8988T (cell line): Measurements from ENCODE around the gene ADAMTS10.
"Not testable (repeated sequence)": the region's sequence is repeated elsewhere in the genome, so short reads cannot be mapped to it uniquely, and the experiment has no call there.

Experiments used
- DNase-seq: peaks from one replicate; pipeline ENCODE4 v3.0.0; 2011

The ADAMTS10 gene

DNA sequence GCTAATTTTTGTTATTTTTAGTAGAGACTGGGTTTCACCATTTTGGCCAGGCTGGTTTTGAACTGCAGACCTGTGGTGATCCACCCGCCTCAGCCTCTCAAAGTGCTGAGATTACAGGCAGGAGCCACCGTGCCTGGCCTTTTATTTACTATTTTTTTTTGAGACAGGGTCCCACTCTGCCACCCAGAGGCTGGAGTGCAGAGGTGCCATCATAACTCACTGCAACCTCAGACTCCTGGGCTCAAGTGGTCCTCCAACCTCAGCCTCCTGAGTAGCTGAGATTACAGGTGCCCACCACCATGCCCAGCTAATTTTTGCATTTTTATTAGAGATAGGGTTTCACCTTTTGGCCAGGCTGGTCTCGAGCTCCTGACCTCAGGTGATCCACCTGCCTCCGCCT, 12.4 kb upstream of the ADAMTS10 start:
- not testable (repeated sequence) for DNase-seq

DNA sequence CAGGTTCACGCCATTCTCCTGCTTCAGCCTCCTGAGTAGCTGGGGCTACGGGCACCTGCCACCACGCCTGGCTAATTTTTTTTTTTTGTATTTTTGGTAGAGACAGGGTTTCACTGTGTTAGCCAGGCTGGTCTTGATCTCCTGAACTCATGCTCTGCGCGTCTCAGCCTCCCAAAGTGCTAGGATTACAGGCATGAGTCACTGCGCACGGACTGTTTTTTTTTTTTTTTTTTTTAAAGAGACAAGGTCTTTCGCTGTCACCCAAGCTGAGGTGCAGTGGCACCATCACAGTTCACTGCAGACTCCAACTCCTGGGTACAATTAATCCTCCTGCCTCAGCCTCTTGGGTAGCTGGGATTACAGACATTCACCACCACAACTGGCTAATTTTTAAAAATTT, 8.2 kb upstream of the ADAMTS10 start:
- DNase-seq: no peak

DNA sequence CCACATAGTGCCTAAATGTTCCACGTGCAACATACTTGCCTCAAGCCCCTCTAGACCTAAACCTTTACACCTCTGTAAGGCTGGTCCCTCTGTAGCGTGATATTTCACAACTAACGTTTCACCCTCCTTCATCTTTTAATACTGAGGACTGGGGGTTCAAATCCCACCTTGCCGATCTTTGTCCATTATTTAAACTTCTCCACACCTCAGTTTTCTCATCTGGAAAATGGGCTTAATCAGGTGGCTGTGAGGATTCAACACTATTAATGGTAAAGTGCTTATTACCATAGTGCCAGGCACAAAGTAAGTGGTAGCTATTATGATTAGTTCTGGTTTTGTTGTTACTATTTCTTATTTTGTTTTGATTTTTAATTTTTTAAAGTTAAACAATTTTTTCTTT, 7.5 kb upstream of the ADAMTS10 start:
- no peak for DNase-seq

DNA sequence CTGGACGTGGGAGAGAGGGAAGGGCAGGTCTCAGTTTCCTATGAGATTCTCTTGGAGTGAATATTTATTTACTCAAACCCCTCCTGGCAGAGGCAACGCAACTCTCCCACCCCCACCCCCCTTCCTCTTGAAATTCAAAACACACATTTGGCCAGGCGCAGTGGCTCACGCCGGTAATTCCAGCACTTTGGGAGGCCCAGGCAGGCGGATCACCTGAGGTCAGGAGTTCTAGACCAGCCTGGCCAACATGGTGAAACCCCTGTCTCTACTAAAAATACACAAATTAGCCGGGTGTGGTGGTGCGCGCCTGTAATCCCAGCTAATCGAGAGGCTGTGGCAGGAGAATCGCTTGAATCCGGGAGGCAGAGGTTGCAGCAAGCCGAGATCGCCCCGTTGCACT, 6.8 kb upstream of the ADAMTS10 start:
- DNase-seq: not testable (repeated sequence)

DNA sequence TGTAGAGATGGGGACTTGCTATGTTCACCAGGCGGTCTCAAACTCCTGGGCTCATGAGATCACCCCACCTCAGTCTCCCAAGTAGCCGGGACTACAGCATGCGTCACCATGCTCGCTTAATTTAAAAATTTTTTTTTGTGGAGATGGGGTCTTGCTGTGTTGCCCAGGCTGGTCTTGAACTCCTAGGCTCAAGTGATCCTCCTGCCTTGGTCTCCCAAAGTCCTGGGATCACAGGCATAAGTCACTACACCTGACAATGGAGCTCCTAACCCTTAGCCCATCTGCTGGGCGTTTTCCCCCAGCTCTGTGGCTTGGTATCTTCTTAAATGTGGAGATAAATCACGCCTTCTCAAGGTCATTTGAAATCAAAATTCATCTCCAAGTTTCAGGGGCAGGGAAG, 6.3 kb upstream of the ADAMTS10 start:
- no peak for DNase-seq

DNA sequence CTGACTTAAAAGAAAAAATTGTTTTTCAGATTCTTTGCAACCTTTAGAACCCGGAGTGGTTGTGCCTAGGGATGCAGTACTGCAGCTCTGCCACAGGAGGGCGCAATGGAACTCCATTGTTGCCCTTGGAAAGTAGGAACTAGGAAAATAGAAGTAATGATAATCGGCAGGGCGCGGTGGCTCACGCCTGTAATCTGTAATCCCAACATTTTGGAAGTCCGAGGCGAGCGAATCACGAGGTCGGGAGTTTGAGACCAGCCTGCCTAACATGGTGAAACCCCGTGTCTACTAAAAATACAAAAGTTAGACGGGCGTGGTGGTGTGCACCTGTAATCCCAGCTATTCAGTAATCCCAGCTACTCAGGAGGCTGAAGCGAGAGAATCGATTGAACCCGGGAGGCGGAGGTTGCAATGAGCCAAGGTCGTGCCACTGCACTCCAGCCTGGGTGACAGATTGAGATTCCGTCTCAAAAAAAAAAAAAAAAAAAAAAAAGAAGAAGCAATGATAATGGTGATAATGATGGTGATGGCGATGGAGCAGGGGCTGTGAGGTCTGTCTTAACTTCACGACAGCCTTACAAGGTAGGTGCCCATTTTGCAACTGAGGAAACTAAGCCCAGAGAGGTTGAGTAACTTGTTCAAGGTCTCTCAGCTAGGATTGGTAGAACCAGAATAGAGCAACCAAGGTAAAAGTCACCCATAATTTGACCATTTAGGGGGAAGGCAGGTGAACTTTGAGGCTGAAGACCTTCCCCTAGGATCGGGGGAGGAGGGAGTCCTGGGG, 5.5 kb upstream of the ADAMTS10 start:
- no peak for DNase-seq

DNA sequence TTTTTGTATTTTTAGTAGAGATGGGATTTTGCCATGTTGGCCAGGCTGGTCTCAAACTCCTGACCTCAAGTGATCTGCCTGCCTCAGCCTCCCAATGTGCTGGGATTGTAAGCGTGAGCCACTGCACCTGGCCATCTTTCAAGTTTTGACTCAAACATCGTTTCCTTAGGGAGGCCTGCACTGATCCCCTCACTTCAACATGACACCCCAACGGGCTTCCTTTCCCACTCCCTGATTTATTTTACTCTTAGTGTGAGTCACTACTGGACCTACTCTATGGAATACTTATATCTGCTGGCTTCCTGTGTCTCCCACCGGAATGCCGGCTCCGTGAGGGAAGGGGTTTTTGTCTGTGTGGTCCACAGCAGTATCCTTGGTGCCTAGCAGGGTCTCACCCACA, 4.5 kb upstream of the ADAMTS10 start:
- no peak for DNase-seq

DNA sequence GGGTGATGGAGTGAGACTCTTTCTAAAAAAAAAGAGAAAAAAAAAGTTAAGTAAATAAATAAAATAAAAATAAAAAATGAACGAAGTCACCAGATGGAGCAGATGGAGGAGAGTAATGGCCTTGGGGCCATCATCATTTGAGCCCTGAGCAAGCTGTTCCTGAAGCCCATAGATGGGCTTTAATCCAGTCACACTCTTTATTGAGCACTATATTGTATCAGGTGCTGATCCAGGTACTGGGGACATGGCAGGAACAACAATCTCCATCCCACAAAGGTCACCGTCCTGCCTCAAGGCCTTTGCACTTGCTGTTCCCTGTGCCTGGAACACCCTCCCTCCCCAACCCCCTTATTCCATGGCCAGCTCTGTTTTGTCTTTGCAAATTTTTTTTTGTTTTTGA, 3.9 kb upstream of the ADAMTS10 start:
- no peak for DNase-seq

DNA sequence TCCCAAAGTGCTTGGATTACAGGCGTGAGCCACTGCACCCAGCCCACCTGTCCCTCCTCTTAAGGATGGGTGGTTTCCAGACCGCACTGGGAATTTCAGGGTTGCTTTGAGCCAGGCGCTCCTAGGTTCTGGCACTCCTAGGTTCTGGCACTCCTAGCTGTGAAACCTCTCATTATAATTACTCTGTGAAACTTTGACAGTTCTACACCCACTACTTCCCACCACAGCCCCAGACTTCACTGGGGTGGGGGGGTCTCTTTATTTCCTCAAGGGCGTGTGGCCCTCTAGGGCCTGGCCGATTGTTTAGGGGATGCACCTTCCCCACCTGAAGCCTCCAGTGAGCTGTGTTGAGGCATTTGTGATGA, 2.3 kb upstream of the ADAMTS10 start:
- DNase-seq: no peak

DNA sequence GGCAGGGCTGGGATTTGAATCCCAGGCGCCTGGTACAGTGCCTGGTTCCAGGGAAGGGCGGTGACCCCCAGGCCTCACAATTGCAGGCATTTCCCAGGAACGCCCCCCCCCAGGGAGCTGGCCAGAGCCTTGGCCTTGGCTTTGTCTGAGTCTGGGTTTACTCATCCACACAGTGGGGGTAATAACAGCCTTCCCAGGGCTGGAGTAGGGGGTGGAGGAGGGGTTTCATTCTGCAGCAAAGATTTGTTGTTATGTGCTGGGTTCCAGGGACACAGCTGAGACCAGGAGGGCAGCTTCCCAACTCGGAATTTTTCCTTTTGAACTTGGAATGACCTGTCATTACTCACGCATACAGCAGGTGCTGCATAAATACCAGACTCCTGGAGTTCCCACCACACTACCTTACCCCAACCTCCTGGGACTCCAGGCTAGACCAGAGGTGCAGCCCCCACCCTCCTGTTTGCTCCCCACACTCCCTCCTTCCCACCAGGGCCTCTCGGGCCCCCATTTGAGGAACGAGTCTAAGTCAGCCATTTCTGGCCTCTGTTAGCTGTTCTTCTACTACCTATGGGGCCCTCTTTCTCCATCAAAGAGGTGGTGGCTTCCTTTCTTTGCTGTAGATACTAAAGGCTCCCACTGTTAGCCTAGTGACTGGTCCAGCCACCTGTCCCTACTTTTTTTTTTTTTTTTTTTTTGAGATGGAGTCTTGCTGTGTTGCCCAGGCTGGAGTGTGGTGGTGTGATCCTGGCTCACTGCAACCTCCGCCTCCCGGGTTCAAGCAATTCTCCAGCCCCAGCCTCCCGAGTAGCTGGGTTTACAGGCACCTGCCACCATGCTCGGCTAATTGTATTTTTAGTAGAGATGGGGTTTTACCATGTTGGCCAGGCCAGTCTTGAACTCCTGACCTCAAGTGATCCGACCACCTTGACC, 1.6 kb upstream of the ADAMTS10 start:
- no peak for DNase-seq

DNA sequence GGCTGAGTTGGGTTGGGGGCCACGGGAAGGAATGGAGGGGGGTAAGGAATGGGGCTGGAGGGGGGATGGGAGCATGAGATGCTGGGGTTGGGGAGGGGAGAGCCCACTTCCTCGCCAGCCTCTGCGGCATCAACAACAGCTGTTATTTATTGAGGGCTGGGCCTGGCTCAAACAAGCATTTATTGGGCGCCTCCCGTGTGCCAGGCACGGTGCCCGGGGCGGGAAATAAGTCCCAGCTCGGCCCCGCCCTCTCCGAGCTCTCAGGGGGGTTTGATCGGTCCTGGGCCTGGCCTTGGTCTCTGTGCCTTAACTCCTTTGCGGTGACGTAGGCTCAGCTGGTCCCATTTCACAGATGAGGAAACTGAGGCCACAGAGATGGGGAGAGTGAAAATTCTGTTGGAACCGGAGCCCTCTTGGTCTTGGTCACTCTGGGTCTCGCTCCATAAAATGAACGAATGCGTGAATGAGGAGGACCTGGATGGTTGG, 919 bp upstream of the ADAMTS10 start:
- no peak for DNase-seq

DNA sequence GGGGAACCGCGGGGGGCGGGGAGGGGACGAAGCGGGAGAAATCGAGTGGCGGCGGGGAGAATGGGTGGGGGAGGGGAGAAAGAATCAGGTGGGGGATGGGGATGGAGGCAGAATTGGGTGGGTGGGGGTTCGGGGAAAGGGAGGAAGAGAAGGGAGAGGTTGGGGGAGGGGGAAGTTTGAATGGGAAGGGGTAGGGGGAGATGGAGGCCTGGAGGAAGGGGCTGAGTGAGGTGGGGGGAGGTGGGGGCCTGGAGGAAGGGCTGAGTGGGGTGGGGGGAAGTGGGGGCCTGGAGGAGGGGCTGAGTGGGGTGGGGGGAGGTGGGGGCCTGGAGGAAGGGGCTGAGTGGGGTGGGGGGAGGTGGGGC, 403 bp upstream of the ADAMTS10 start:
- DNase-seq: no peak

DNA sequence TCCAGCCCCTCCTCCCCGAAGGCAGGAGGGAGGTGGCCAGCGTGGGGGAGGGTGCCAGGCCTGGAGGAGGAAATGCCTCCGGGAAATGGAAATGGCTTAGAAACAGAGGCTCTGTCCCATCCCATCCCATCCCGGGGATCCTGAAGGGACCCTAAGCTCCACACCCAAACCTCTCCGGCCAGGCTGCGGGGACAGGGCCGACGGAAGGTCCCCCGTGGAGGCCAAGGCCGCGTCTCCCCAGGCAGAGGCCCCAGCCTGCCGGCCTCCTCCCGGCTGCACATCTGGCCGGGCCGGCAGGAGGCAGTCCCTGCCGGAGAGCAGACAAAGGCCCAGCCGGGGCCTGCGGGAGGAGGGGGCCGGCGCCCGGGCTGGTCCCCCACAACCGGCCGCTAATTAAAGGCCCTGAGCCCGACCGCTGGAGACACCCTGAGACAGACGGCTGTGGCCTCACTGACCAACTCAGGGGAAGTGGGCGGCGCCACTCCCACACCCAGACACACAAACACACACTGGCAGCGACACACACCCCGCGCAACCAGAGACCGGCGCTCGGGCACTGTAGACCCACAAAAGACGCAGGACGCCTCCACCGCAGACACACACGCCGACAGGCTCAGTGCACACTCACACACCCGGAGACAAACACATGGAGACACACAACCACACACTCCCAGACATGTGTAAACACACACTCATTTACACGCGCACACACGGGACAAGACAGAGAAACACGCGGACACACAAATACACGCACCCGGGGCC, 1.1 kb downstream of the ADAMTS10 start:
- DNase-seq: peak; percentile 69

DNA sequence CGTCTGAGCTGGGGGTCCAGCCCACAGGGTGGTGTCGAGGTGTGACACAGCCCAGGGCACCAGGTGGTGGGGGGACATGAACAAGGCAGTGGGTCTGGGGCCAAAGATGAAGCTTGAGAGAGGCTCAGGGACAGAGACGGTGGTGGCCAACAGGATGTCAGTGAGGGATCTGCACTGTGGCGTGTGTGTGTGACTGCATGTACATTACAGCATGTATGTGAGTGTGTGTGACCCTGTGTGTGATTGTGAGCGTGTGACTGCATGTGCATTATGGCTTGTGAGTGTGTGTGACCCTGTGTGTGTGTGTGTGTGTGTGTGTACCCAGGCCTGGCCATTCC, 1.6 kb downstream of the ADAMTS10 start:
- DNase-seq: no peak

DNA sequence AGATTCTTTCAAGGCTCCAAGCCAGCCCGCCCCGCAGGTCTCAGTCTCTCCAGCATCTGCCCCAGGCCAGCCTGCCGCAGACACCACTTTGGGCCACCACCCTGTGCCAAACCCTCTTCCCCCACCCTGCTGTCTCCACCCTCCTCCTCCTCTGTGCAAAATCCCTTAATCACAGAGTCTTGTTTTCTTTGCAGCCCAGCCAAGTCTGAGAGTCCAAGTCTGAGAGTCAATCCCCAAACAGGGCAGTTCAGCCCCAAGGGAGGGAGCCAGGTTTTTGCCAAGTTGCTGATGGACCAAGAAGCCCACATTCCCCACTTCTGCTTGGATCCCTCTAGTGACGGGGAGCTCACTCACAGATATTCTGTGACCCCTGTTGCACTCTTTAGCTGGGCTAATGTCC, 3.1 kb downstream of the ADAMTS10 start:
- DNase-seq: no peak

DNA sequence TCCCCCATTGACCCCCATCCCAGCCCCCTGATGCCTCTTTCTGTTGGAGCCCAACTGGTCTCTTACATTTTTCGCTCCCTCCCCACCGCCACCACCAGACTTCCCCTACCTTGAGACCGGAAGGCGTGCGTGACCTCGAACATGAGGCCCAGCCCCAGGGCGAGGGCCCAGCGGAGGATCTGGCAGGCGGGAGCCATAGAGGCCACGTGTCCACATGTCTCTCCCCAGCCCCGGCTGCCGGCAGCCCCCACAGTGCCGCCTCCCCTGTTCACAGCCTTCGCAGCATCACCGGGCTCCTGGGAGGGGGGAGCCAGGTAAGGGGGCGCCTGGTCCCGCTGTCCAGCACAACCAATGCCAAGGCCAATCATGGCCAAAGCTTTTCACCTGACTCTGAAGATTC, 5.0 kb downstream of the ADAMTS10 start:
- no peak for DNase-seq

DNA sequence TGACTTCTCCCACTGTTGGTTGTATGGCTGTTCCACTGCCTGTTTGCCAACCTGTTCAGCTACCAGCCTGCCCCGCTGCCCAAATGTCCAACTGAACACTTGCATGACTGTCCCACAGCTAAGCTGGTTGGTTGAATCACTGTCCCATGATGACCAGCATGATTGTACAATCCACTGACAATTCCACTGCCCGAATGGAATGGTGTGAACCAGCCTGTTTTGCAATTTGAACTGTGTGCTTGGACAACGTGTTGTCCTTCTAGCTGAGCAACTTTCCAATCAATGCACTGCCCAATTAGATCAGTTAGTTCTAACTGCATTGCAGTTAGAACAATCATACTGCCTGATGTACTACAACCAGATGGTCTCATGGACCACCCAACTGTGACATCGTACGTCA, 8.7 kb downstream of the ADAMTS10 start:
- DNase-seq: no peak

DNA sequence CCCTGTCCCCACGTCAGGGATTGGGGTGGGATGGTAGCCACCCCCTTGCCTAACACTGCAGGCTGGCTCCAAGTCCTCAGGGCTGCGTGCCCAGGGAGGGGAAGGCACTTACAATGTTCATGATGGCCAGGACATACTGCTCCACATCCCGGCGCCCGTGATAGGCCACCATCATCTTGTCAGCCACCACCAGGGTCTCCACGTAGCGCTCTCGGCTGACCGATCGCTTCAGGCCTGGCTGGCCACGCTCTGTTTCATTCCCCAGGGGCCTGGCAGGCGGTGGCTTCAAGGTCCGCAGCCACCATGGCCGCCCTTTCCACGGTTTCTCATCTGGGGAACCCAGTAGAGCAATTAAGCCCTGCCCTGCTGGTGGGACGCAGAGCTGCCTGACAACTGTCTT, 9.7 kb downstream of the ADAMTS10 start:
- DNase-seq: no peak

DNA sequence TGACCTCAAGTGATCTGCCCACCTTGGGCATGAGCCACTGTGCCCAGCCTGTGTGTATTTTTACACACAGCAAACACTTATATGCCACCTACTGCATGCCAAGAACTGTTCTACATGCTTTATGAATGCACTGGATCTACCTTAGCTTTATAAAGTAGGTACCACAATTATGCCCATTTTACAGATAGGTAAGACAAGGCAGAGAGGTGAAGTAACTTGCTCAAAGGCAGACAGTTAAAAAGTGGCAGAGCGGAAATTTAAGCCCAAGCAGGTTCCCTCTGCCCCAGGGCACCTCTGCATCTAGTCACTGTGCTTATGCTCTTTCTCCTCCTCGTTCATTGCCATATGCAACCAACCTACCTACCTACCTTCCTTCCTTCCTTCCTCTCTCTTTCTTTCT, 10.5 kb downstream of the ADAMTS10 start:
- no peak for DNase-seq

DNA sequence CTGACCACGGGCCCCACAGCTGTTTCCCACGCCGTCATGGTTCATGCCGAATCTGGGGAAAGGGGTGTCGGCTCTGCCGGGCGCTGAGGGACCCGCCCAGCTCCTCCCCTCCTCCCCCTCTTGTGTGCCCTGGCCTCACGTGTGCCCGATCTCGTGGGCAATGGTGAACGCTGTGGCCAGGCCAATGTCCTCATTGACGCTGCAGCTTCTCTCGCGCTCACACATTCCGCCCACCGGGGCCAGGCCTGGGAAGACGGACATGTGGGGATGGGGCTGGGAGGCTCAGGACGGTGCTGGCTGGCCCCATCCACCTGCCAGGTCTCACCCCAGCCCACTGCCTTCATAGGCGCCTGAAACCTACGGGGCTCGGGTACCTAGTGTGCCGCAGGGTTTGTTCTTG, 14.3 kb downstream of the ADAMTS10 start:
- DNase-seq: no peak

DNA sequence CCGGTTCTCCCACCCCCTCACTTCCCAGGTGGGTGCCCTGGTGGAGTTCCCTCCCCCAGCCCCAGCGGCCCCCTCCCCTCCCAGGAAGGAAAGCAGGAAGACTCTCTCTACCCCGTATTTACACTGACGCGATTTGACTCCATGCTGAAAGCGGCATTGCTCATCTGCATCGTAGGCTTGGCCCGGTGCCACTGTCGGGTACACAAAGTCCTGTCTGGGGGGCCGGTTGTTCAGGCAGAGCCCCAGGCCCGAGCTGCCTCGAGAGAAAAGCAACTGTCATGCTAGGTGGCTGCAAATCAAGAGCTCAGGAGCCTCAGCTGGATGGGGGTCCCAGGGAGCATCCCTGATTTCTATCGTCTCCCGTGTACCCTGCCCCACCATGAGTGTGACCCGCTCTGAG, 14.9 kb downstream of the ADAMTS10 start:
- DNase-seq: no peak

DNA sequence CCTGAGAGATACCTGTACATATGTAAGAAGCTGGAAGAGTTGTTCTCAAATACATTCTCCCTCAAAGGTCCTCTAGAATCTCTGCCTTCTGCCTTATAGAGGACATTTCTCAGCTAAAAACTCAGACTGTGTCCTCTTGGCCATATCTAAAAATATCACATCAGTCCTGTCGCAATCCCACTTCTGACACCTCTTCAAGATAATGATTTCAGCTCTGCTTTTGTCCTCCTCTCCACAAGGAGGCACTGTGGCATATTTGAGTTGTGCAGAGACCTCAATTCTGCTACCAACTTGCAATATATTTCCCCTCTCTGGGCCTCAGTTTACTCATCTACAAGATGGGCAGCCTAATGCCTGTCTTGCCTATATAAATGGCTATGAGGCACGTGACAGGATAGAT, 16.6 kb downstream of the ADAMTS10 start:
- no peak for DNase-seq

DNA sequence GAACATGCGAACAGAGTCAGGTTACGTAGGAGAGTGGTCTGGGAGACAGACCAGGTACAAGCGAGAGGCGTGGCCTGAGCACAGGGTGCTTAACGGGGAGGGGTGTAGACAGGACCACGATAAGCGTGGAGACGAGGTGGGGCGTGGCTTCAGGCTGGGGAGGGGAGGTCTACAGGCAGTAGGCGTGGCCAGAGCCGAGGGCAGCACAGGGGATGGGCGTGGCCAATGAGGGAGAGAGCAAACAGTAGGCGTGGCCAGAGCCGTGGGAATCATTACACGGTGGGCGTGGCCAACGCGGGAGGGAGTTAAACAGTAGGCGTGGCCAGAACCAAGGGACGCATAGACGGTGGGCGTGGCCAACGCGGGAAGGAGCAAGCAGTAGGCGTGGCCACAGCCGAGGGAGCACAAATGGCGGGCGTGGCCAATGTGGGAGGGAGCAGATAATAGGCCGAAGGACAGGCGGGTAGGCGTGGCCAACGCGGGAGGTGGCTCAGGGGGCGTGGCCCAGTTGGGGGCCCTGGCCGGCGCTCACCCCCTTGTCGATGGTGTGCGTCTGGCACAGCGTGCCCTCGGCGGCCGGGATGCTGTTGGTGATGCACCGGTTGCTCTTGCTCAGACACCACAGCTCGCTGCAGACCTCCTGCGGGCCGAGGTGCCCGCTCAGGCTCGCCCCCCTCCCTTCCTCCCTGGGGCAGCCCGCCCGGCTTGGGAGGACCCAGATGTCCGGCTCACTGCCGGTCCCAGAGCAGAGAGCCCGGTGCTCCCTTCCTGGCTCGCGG, 18.1 kb downstream of the ADAMTS10 start:
- DNase-seq: no peak
